Measurements from ENCODE around the gene MCM9.
"Not testable (repeated sequence)": the region's sequence is repeated elsewhere in the genome, so short reads cannot be mapped to it uniquely, and the experiment has no call there.

Gene MCM9

DNA sequence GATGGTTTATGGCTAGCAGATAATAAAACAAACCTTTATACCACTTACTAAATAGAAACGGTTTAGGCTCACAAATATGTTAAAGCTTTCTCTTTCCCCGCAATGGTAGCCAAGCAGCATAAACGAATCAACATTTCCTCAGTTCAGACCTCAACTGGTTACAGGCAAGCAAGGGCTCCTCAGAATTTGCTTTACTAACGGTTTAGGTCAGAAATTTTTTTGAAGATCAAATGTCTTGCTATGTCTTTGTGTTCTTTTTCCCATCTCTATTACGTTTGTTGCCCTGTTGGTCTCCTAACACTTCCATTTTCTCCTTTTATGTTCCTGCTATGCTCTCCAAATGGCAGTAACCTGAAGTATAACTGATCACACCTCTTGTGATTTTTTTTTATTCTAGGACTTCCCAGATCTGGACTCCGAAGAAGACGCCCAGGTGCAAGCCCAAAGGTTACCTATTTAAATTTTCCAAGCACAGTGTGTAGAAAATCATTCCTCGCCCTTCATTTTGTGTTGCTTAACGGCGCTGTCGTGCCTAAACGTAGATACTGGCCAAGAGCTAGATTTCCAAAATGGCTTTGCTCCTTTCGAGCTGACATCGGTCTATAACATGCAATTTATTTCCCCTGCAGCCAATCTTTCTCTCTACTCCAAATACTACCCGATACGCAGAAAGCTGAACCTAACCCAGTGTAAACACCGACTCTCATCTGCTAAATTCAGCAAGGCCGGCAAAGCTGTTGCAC lies 41.7 kb downstream of the MCM9 start:
- peak; percentile 83 for DNase-seq

DNA sequence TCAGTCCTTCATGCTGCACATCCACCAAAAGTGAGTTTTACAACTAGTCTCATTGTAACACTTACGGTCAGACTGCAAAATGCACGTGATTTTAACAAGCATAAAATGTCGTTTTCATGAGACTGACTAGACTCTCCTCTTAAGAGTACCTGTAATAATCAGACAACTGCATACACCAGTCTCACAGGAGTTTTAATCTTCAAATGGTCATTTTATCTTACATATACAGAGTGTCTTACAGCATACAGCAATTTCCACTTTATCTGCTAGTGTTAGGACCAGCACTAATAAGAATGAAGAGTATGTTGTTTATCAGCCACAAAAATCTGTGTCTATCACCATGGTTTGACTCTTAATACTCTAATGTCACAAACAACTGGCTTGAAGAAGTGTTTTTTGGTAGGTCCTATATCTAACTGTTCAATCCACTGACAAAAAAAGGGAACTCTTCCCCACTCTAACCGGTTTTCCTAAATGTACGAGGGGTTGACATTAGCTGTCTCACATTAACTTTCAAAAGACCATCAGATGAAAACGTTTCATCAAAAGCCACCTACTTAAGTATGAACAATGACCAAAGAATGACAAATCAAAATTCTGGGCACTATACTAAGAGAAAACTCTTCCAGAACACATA lies 42.5 kb downstream of the MCM9 start:
- no peak for DNase-seq

DNA sequence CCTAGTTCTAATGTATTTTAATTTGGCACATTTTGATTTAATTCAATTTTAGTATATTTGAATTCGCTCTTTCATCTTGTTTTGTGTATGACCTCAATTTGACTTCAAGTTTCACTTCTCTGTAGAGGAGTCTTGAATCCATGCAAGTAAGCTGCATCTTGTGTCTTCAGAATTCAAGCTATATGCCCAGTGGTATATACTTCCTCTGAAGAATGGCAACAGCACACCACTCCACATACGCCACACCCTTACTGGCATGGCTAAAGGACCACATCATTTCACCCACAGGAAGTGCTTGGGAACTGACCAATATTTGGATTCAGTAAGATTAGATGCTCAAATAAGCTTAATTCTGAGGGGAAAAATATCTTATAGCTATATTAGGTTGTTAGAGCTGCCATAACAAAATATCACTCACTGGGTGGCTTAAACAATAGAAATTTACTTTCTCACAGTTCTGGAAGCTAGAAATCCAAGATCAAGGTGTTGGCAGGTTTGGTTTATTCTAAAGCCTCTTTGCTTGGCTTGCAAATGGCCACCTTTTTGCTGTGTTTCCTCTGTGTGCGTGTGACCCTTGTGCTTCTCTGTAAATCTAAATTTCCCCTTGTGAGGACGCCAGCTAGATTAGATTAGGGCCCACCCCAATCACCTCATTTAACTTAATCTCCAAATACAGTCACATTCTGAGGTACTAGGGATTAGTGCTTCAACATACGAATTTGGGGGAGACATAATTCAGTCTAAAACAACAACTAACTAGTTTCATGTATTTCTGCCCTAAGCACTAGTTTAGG lies 43.8 kb downstream of the MCM9 start:
- no peak for DNase-seq

DNA sequence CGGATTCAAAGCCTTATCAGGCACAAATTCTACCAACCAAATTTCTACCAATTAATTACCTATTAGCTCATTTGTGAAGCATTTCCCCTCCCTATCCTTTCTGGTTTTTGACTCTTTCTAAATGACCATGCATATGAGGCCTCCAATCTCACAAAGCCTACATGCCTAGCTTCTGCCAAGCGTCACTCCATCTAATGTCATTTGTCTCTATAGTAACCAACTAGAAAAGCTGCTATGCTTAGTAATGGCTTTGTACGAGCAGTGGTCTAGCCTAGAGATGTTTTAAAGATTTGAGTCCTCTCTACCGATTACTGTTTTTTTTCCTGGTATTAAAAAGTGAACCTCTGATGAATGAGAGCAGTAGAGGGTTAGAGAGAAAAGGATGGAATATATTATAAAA lies 45.8 kb downstream of the MCM9 start:
- DNase-seq, result no peak

DNA sequence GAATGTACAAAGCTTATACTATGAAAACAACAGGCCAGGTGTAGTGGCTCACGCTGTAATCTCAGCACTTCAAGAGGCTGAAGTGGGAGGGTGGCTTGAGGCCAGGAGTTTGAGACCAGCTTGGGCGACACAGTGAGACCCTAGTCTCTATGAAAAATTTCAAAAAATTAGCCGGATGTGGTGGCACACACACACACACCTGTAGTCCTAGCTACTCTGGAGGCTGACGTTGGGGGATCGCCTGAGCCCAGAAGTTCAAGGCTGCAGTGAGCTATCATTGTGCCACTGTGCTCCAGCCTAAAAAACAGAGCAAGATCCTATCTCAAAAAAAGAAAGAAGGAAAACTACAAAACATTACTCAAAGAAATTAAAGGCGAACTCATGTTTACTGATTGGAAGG lies 48.3 kb downstream of the MCM9 start:
- DNase-seq, result peak; percentile 49

DNA sequence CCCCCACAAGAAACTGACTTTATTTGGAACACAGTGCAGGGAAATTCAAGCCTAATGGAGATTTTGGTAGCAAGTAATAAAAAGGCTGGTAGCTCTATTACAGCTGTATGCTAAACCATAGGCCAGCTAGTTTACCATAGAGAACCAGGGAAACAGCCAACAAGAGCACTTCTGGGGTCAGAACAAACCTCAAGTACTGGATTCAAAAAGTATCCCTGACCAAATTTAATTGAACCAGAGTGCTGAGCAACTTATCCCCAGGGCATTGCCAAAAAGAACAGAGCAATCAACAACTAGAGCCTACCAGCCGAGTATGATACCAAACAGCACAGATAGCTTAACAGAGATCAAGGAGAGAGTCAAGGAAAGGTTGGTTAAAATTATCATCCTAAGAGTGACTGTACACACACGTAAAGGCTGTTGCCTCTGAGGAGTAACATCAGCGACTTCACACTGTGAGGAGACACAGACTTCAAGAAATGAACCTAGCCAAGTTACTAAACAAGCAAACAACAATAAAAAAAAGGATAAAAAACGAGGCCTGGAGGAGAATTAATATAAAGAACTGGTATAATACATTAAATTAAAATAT lies 52.5 kb downstream of the MCM9 start:
- no peak for DNase-seq

DNA sequence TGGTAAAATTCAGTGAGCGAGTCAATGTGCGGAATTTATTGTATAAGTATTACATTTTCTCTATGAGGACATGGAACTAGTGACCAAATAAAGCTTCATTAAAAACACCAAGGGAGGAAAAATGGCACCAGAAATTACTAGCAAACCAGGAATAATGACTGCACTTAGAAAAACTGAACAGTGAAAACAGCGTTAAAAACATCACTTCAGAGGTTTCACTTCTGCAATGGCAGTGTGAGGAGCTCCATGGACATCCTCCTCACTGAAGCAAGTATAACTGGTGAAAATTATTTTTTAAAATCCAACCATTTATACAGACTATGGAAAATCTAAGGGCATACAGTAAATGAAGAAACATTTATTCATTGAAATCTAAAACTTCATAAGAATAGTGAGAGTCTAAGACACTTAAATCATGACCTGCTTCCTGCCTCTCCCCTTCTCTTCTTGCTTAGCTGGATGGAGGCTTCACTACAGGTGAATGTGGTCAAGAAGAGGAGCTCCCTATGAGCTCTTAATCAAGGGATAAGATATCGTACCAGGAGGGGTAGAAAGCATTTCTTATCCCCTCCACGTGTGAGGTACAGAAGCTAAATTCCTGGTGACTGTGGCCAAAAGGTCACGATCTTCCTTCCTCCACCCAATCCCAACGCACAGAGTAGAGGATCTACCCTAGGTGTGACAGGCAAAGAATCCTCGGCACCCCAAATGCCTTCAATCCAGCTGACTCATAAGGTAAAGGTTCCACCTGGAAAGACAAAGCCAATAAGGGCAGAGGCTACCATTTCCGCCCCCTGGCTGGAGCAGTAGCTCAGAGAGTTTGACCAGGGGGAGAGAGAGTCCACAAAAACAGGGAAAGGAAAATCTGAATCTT lies 53.3 kb downstream of the MCM9 start:
- DNase-seq, result no peak

DNA sequence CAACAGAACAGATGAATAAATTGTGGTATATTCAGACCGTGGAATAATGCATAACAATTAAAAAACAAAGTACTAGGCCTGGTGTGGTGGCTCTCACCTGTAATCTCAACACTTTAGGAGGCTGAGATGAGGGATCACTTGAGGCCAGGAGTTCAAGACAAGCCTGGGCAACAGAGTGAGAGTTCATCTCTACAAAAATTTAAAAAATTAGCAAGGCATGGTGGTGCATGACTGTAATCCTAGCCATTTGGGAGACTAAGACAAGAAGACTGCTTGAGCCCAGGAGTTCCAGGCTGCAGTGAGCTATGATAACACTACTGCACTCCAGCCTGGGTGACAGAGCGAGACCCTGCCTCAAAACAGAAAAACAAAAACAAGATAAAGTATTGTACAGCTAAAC lies 57.2 kb downstream of the MCM9 start:
- DNase-seq, result no peak

DNA sequence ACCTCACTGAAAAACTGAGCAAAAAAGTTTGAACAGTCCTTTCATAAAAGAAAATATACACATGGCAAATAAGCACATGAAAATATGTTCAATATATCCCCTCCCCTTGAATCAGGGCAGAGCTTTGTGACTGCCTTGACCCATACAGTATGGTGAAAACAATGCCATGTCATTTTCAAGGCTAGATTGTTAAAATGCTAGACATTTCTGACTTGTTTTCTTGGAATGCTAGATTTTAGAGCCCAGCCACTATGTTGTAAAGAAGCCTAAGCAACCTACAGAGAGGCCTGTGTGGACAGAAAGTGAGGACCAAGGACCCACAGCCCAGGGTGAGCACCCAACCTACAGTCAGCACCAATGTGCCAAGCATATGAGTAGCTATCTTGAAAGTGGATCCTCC lies 58.1 kb downstream of the MCM9 start:
- no peak for DNase-seq

DNA sequence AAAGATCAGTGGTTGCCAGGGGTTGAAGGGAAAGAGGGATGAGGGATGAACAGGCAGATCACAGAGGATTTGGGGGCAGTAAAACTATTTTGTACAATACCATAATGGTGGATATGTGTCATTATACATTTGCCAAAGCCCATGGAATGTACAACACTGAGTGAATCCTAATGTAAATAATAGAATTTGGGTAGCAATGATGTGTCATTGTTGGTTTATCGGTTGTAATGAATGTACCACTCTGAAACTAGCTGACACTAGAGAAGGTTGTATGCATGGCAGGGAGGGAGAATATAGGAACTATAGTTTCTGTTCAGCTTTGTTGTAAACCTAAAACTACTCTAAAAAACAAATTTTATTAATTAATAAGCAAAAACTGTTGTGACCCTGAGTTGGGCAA lies 58.8 kb downstream of the MCM9 start:
- DNase-seq, result no peak

DNA sequence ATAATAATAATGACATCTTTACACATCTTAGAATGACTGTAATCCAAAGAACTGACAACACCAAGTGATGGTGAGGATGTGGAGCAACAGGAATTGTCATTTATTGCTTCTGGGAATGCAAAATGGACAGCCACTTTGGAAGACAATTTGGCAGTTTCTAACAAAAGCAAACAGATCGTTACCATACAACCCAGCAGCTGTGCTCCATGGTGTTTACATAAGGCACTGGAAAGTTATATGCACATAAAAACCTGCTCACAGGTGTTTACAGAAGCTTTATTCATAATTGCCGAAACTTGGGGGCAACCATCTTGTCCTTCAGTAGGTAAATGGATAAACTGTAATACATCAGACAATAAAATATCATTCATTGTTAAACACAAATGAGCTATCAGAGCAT lies 59.3 kb downstream of the MCM9 start:
- peak; percentile 93 for DNase-seq

DNA sequence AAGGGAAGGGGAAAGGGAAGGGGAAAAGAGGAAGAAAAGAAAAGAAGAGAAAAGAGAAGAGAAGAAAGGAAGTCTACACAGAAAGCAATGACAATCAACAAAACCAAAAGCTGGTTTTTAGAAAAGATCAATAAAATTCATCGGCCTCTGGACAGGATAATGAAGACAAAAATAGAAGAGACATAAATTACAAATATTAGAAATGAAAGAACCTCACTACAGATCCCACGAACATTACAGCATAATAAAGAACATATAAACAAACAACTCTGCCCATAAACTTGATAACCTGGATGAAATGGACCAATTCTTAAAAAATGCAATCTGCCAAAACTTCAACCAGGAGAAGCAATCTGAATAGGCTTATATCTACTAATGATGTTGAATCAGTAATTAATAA lies 61.7 kb downstream of the MCM9 start:
- DNase-seq, result no peak

DNA sequence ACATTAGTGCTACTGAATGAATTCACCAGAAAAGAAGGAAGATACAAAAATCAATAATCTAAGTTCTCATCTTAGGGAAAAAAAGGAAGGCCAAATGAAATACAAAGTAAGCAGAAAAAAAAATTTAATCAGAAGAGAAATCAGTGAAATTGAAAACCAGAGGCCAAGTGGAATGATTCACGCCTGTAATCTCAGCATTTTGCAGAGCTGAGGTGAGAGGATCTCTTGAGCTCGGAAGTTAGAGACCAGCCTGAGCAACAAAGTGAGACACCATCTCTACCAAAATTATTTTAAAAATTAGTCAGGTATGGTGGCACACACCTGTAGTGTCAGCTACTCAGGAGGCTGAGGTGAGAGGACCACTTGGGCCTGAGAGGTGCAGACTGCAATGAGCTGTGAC lies 62.2 kb downstream of the MCM9 start:
- no peak for DNase-seq

DNA sequence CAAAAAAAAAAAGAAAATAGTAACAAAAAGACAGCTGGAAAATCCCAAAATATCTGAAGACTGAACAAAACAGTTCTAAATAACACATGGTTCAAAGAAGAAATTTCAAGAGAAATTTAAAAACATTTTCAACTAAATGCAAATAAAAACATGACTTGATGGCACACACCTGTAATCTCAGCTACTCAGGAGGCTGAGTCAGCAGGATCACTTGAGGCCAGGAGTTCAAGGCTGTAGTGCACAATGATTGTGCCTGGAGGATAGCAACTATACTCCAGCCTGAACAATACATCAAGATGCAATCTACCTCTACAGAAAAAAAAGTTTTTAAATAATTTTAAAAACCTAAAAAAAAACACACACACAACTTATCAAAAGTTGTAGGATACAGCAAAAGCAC lies 62.6 kb downstream of the MCM9 start:
- no peak for DNase-seq

DNA sequence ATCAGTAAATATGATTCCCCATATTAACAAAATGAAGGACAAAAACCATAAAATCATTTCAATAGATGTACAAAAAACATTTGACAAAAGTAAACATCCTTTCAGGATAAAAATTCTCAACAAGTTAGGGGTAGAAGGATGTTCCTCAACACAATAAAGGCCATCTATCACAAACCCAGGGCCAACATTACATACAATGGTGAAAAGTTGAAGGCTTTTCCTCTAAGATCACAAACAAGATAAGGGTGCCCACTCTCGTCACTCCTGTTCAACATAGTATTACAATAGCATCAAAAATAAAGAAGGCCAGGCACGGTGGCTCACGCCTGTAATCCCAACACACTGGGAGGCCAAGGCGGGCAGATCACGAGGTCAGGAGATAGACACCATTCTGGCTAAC lies 63.6 kb downstream of the MCM9 start:
- DNase-seq, result no peak

DNA sequence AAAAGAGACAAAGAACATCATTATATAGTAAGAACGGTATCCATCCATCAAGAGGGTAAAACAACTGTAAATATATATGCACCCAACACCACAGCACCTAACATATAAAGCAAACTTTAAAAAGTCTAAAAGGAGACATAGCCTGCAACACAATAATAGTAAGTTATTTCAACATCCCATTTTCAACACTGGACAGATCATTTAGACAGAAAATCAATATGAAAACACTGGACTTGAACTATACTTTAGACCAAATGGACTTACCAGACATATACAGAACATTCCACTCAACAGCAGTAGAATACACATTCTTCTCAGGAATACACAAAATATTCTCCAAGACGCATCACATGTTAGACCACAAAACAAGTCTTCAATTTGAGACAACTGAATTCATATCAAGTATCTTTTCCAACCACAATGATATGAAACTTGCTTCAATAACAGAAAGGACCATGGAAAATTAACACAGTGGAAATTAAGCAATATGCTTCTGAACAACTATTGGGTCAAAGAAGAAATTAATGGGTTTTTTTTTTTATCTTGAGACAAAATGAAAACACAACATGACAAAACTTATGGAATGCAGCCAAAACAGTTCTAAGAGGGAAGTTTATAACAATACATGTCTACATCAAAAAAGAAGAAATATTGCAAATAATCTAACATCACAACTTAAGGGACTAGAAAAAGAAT lies 64.9 kb downstream of the MCM9 start:
- no peak for DNase-seq

DNA sequence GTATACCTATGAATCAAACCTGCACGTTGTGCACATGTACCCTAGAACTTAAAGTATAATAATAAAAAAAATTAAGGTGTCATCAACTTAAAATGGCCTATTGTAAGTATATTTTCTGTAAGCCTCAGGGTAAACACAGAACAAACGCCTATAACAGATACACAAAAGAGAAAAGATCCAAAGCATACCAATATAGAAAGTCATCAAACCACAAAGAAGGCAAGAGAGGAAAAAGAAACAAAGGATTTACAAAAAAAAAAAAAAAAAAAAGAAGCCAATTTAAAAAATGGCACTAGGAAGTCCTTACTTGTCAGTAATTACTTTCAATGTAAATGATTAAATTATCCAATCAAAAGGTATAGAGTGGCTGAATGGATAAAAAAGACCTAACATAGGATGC lies 65.6 kb downstream of the MCM9 start:
- DNase-seq, result no peak

DNA sequence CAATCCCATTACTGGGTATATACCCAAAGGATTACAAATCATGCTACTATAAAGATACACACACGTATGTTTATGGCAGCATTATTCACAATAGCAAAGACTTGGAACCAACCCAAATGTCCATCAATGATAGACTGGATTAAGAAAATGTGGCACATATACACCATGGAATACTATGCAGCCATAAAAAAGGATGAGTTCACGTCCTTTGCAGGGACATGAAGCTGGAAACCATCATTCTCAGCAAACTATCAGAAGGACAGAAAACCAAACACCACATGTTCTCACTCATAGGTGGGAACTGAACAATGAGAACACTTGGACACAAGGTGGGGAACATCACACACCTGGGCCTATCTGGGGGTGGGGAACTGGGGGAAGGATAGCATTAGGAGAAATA lies 66.1 kb downstream of the MCM9 start:
- DNase-seq, result not testable (repeated sequence)

DNA sequence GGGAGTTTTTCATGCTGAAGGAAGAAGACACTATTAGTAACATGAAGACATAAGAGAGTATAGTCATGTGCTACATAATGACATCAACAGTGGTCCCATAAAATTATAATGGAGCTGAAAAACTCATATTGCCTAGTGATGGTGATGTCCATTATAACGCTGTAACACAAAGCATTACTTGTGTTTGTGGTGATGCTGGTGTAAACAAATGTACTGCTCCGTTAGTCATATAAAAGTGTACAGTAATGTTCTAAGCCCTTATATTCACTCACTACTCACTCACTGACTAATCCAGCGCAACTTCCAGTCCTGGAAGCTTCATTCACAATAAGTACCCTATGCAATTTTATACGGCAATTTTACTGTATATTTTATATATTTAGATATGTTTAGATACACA lies 67.8 kb downstream of the MCM9 start:
- DNase-seq, result no peak

DNA sequence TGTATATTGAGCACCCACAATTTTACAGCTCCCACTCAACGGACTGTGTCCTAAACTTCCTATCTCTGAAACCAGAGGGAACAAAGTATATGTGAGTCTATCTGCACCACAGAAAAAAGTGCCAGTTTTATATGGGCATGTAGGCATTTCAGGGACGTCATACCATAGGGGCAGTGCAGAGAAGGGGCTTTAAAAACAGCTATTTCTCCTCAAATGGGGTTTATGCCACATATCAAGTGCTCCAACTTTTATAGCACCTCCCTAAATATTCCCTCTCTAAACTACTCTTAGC lies 69.9 kb downstream of the MCM9 start:
- DNase-seq, result no peak

DNA sequence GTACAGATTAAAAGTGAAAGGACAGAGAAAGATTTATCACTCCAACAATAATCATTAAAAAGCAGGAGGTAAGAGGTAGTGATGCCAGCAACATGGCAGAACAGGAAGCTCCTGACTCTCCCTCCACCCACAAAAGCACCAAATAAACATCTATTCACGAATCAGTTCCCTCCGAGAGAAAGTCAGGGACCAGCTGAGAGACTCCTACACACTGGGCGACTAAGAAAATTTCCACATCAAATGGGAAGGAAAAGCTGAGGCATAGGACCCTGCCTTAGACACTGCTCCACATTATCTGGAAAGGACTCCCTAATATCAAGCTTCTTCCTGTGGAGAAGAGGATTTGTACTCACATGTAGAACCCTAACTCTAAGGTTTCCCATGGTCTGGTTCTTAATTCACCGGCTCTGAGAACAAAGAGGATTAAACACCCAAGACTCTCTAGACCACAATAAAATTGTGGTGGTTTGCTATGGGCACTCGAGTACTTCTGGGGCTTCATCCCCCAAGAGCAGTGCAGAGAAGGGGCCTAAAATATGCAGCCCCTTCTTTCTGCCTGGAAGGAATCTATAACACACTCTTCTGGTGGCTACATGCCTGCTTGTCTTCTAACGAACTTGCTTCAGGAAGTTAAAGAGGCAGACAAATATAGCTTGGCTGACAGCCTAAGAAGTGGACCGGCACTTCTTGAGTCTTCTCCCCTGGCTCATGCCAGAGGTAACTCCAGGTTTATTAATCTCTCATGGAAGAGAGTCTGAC lies 70.4 kb downstream of the MCM9 start:
- no peak for DNase-seq

DNA sequence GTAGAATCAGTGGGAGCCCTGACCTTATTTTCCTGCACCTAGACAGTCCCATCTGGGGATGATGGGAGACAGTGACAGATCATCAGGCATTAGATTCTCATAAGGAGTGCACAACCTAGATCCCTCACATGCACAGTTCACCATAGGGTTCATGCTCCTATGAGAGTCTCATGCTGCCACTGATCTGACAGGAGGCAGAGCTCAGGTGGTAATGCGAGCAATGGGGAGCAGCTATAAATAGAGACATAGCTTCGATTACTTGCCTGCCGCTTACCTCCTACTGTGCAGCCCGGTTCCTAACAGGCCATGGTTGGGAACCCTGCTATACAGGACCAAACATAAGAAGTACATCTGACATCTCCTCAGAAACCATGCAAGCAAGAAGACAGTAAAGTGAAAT lies 72.5 kb downstream of the MCM9 start:
- no peak for DNase-seq

All from NCI-H2029 (cell line).